SK-N-MC (cell line): ENCODE results near the gene EVX1.

ENCODE experiments used
- EZH2 ChIP-seq: fragments of 200-600 bp; sonication (generic); IDR thresholded peaks from one replicate; pipeline ENCODE4 v1.6.1; 2017; ENCODE audit warnings: antibody characterized with exemption
- FOXP2 ChIP-seq: optimal IDR thresholded peaks from 2 replicates; pipeline ENCODE3; 2011; ENCODE audit warnings: mild to moderate bottlenecking, moderate library complexity; ENCODE audit not compliant: insufficient read depth; ENCODE audit errors: extremely low read length, control extremely low read depth
- POLR2AphosphoS5 ChIP-seq: IDR thresholded peaks from 2 replicates; pipeline ENCODE4 v1.6.1; 2012; ENCODE audit warnings: mild to moderate bottlenecking, low read depth, low read length, borderline replicate concordance

DNA sequence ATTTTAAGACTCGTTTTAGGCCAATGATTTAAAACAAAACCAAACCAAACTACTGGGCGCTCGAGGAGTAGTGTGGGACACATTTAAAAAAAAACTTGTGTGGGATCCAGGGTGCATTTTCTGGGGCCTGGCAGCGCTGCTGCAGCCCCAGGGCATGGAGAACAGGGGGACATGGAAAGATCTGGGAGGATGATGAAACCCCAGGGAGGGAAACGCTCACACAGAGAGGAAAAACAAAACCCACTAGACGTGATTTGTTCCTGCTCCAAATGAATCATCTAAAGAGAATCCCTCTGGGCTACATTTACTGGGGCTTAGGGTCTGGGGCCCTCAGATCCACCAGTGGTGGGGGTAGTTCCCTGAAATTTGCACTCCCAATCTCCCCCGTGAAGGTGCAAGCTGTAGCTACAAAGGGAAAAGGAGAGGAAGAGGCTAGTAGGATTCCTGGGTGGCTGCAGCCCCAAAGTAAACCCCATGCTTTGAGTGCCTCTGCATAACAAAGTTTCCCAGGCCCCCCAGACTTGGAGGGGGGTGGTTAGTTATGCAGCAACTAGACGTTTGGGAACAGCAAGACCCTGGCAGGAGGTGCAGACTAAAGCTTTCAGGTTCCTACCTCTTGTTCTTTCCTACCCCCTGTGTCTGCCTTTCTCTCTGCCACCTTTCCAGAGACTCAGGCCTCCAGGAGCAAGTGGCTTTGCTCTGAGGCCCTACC lies 28.2 kb upstream of the EVX1 start:
- TF ChIP-seq EZH2 (no peak), POLR2AphosphoS5 (no peak), FOXP2 (no peak)
